ENCODE measurements around the gene RTN4RL1.

The RTN4RL1 gene

GRCh38 chr17:2059547-2060384, 34.6 kb upstream of the RTN4RL1 start:
- no peak for DNase-seq

- no peak for DNase-seq
Measured at GRCh38 chr17:2058586-2059546, 33.7 kb upstream of the RTN4RL1 start.

GRCh38 chr17:2057760-2058585, 32.8 kb upstream of the RTN4RL1 start:
- no peak for DNase-seq

- no peak for DNase-seq
Measured at GRCh38 chr17:2057175-2057759, 32.1 kb upstream of the RTN4RL1 start.

- no peak for DNase-seq
Measured at GRCh38 chr17:2056206-2057174, 31.4 kb upstream of the RTN4RL1 start.

- no peak for DNase-seq
Measured at GRCh38 chr17:2055292-2056205, 30.4 kb upstream of the RTN4RL1 start.

GRCh38 chr17:2054512-2055291, 29.6 kb upstream of the RTN4RL1 start, which contains the start of gene HIC1:
TSS of gene HIC1 (plus strand) at chr17:2055103. CDS start at chr17:2056691, 1,588 bp downstream.
- peak; percentile 44 for DNase-seq

- no peak for DNase-seq
Measured at GRCh38 chr17:2054262-2054511, 29.1 kb upstream of the RTN4RL1 start.

- DNase-seq, result peak; percentile 19
Measured at GRCh38 chr17:2053380-2054261, 28.5 kb upstream of the RTN4RL1 start.

- DNase-seq, result no peak
Measured at GRCh38 chr17:2051933-2052559, 26.9 kb upstream of the RTN4RL1 start.

GRCh38 chr17:2051061-2051932, 26.2 kb upstream of the RTN4RL1 start:
- no peak for DNase-seq

GRCh38 chr17:2050300-2051060, 25.3 kb upstream of the RTN4RL1 start:
- peak; percentile 50 for DNase-seq

GRCh38 chr17:2049333-2050299, 24.5 kb upstream of the RTN4RL1 start:
- DNase-seq, result peak; percentile 65

GRCh38 chr17:2048805-2049204, 23.7 kb upstream of the RTN4RL1 start:
- DNase-seq, result no peak

GRCh38 chr17:2047590-2047989, 22.5 kb upstream of the RTN4RL1 start:
- DNase-seq, result no peak
